Stimulated activated CD8-positive, alpha-beta memory T cell treated with anti-CD3 and anti-CD28 coated beads, Interleukin-4, amount 100 ng/mL, for 24 hours (primary cell): ENCODE results near the gene RAD50.
A peak's percentile ranks its signal among the peaks of the same experiment; 100 is the strongest.
"Not testable (repeated sequence)": the region's sequence is repeated elsewhere in the genome, so short reads cannot be mapped to it uniquely, and the experiment has no call there.

Experiments
- DNase-seq: peaks from one replicate; pipeline ENCODE4 v3.0.0-alpha.2; 2020; ENCODE audit warnings: low read depth

The RAD50 gene

GRCh38 chr5:132556763-132557477 lies at the start of gene RAD50:
Gene RAD50, plus strand, starts transcription at chr5:132556977. Its CDS starts 348 bp downstream, at chr5:132557325.
- peak; percentile 91 for DNase-seq

- DNase-seq: no peak
Measured at GRCh38 chr5:132510076-132510475, 46.7 kb upstream of the RAD50 start.

GRCh38 chr5:132513618-132514336 lies 43.0 kb upstream of the RAD50 start:
- not testable (repeated sequence) for DNase-seq

- not testable (repeated sequence) for DNase-seq
Measured at GRCh38 chr5:132522067-132522466, 34.7 kb upstream of the RAD50 start.

- DNase-seq: not testable (repeated sequence)
Measured at GRCh38 chr5:132524877-132525276, 31.9 kb upstream of the RAD50 start.

- no peak for DNase-seq
Measured at GRCh38 chr5:132525299-132525724, 31.5 kb upstream of the RAD50 start.

GRCh38 chr5:132526290-132526973 lies 30.3 kb upstream of the RAD50 start:
- no peak for DNase-seq

- DNase-seq: no peak
Measured at GRCh38 chr5:132526974-132527564, 29.7 kb upstream of the RAD50 start.

- no peak for DNase-seq
Measured at GRCh38 chr5:132528021-132528420, 28.8 kb upstream of the RAD50 start.

GRCh38 chr5:132528866-132529634 lies 27.7 kb upstream of the RAD50 start:
- DNase-seq: no peak

GRCh38 chr5:132530946-132531345 lies 25.8 kb upstream of the RAD50 start:
- no peak for DNase-seq

- no peak for DNase-seq
Measured at GRCh38 chr5:132539716-132540115, 17.1 kb upstream of the RAD50 start.

- DNase-seq: no peak
Measured at GRCh38 chr5:132540149-132540548, 16.6 kb upstream of the RAD50 start.

GRCh38 chr5:132540764-132541163 lies 16.0 kb upstream of the RAD50 start:
- no peak for DNase-seq

GRCh38 chr5:132543472-132544201 lies 13.1 kb upstream of the RAD50 start, which contains the start of gene IL5:
Gene IL5, minus strand, starts transcription at chr5:132543522. Its CDS starts 44 bp downstream, at chr5:132543478.
- DNase-seq: no peak

GRCh38 chr5:132546108-132546507 lies 10.7 kb upstream of the RAD50 start:
- DNase-seq: no peak

- no peak for DNase-seq
Measured at GRCh38 chr5:132547269-132547668, 9.5 kb upstream of the RAD50 start.

- not testable (repeated sequence) for DNase-seq
Measured at GRCh38 chr5:132548834-132549233, 7.9 kb upstream of the RAD50 start.

GRCh38 chr5:132549576-132549975 lies 7.2 kb upstream of the RAD50 start:
- no peak for DNase-seq

- DNase-seq: no peak
Measured at GRCh38 chr5:132556153-132556762, 519 bp upstream of the RAD50 start.
